K562 (cell line): ENCODE measurements around the gene RAP2C. TPM values are rescaled to one million over a fixed set of nuclear protein-coding genes. Genes with fewer than 3 reads are reported as not detected.

Experiments
- BRCA1 ChIP-seq, 2 experiments: fragments of 450-650 bp in 1 of 2; sonication (generic) in 1 of 2; formaldehyde crosslinking in 1 of 2; IDR thresholded peaks; 2 replicates each; pipeline versions ENCODE4 v1.5.0 to v1.6.1; 2017 to 2020; ENCODE audit warnings: mild to moderate bottlenecking in 1 of 2, missing genetic modification reagents in 1 of 2
- CBX2 ChIP-seq: fragments of 200-600 bp; sonication (generic); IDR thresholded peaks from one replicate; pipeline ENCODE4 v1.6.1; 2012; ENCODE audit warnings: mild to moderate bottlenecking, low read length, inconsistent platforms; ENCODE audit not compliant: insufficient read depth, poor library complexity, severe bottlenecking
- CCNT2 ChIP-seq: IDR thresholded peaks from 2 replicates; pipeline ENCODE4 v1.6.1; 2011; ENCODE audit warnings: borderline replicate concordance, low read depth, mild to moderate bottlenecking, moderate library complexity, mixed read lengths, low read length; ENCODE audit not compliant: insufficient read length; ENCODE audit errors: extremely low read depth
- FIP1L1 ChIP-seq: fragments of 200-400 bp; formaldehyde crosslinking; IDR thresholded peaks from 2 replicates; pipeline ENCODE4 v1.6.1; 2018; ENCODE audit warnings: mild to moderate bottlenecking, low read depth, low read length; ENCODE audit not compliant: poor library complexity, severe bottlenecking
- GABPB1 ChIP-seq: sonication (generic); formaldehyde crosslinking; IDR thresholded peaks from 2 replicates; pipeline ENCODE4 v1.8.0; 2022; ENCODE audit warnings: mild to moderate bottlenecking, missing genetic modification reagents
- HCFC1 ChIP-seq: IDR thresholded peaks from 2 replicates; pipeline ENCODE4 v1.6.1; 2012; ENCODE audit warnings: low read depth, low read length, improper control_type of control experiment
- KLF13 ChIP-seq: fragments of 450-650 bp; IDR thresholded peaks from 2 replicates; pipeline ENCODE4 v1.6.1; 2016; ENCODE audit warnings: missing genetic modification characterization, low read depth, mild to moderate bottlenecking, missing compliant biosample characterization, moderate library complexity, borderline replicate concordance
- NFE2 ChIP-seq: IDR thresholded peaks from 2 replicates; pipeline ENCODE4 v1.6.1; 2014; ENCODE audit warnings: antibody characterized with exemption, low read depth
- PCBP1 ChIP-seq: fragments of 200-400 bp; formaldehyde crosslinking; IDR thresholded peaks from 2 replicates; pipeline ENCODE4 v1.6.1; 2018; ENCODE audit warnings: mild to moderate bottlenecking, low read depth, low read length; ENCODE audit not compliant: poor library complexity, severe bottlenecking
- PHF8 ChIP-seq: fragments of 200-600 bp; sonication (generic); IDR thresholded peaks from 2 replicates; pipeline ENCODE4 v1.6.1; 2012; ENCODE audit warnings: mixed run types, mild to moderate bottlenecking, inconsistent platforms, low read length, moderate library complexity, borderline replicate concordance
- POLR2AphosphoS5 ChIP-seq: IDR thresholded peaks from 2 replicates; pipeline ENCODE4 v1.6.1; 2011; ENCODE audit warnings: mild to moderate bottlenecking, low read depth, low read length, moderate library complexity; ENCODE audit not compliant: control insufficient read depth, insufficient read depth
- TRIM28 ChIP-seq: fragments of 450-650 bp; IDR thresholded peaks from 2 replicates; pipeline ENCODE4 v1.6.1; 2017
- ZNF143 ChIP-seq: sonication (generic); formaldehyde crosslinking; IDR thresholded peaks from 2 replicates; pipeline ENCODE4 v1.9.0; 2022; ENCODE audit warnings: mild to moderate bottlenecking, missing genetic modification reagents
- ZNF282 ChIP-seq: sonication (generic); formaldehyde crosslinking; IDR thresholded peaks from 2 replicates; pipeline ENCODE4 v1.8.1; 2023; ENCODE audit warnings: missing genetic modification reagents
- polyA plus RNA-seq, 8 experiments: library from polyadenylated mRNA; depleted of rRNA in 4 of 8; stranded (reverse) in 5 of 8; unstranded in 3 of 8; fragments of >200 nt; fragmentation: Nextera tagmentation in 2 of 8; fragmentation: Illumina TruSeq in 1 of 8; extraction: Ambion mirVana in 2 of 8; extraction: Trizol in 1 of 8; gene quantifications; 2 replicates each; pipeline versions ENCODE4 v1.2.1 to v1.2.3, GENCODE V29; 2011 to 2014; ENCODE audit warnings: inconsistent platforms in 1 of 8, missing spikeins in 1 of 8
- total RNA-seq, 7 experiments: library from RNA; depleted of rRNA in 6 of 7; stranded (reverse); fragments of >200 nt in 6 of 7; fragmentation: Illumina TruSeq in 2 of 7; extraction: Trizol in 2 of 7; gene quantifications; 2 replicates each; pipeline versions ENCODE4 v1.2.1 to v1.2.3, GENCODE V29; 2011 to 2021; ENCODE audit warnings: low replicate concordance in 1 of 7
- TF ChIP-seq, protein P1 (sequence below): fragments of 250-450 bp; sonication (Bioruptor Pico); IDR thresholded peaks from 2 replicates; pipeline ENCODE4 v1.4.0; 2020; ENCODE audit warnings: mild to moderate bottlenecking, moderate library complexity, borderline replicate concordance
- TF ChIP-seq, protein P2 (sequence below): fragments of 200-400 bp; formaldehyde crosslinking; IDR thresholded peaks from 2 replicates; pipeline ENCODE4 v1.6.1; 2017; ENCODE audit warnings: mild to moderate bottlenecking, low read depth, low read length, moderate library complexity
- TF ChIP-seq, protein P3 (sequence below): fragments of 250-450 bp; sonication (Bioruptor Pico); IDR thresholded peaks from 2 replicates; pipeline ENCODE4 v1.5.0; 2022; ENCODE audit warnings: mild to moderate bottlenecking

RAP2C gene
- total and polyA plus RNA-seq, 9 of the 15 experiments (the other 6 are each of a cell fraction or from before 2014, with no cell fraction given): 7.8 to 28.6 (median 18.6) TPM

DNA sequence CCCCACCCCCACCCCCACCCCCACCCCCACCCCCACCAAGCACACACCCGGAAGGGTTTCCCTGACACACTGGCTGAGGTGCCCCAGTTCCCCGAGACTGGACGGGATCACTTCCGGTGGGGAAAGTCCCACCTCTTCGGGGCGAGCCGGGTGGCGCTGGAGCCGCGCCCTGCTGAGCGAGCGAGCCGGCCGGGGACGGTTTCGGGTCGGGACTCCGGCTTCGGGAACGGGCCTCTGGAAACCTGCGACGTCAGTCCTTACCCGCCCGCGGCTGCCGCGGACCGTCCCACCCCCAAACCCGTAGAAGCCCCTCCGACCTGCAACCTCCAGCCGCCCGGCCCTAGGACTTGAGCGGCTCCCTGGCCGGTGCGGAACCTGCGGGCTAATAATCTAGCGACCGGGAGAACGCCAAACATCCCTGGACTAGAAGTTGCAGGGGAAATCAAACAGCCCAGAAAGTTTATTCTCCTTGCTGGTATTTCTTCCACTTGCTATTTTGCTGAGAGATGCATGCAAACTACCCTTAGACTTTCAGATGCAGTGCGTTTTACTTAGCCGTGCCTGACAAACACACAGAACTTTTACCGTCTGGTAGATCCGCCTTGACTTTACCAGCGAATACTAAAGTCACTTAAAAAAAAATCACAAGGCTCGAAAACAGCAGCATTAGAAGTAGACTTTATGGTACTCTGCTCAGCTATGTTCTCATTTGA is 991 bp downstream of the RAP2C start (continued):
- TF ChIP-seq, protein P1, sequence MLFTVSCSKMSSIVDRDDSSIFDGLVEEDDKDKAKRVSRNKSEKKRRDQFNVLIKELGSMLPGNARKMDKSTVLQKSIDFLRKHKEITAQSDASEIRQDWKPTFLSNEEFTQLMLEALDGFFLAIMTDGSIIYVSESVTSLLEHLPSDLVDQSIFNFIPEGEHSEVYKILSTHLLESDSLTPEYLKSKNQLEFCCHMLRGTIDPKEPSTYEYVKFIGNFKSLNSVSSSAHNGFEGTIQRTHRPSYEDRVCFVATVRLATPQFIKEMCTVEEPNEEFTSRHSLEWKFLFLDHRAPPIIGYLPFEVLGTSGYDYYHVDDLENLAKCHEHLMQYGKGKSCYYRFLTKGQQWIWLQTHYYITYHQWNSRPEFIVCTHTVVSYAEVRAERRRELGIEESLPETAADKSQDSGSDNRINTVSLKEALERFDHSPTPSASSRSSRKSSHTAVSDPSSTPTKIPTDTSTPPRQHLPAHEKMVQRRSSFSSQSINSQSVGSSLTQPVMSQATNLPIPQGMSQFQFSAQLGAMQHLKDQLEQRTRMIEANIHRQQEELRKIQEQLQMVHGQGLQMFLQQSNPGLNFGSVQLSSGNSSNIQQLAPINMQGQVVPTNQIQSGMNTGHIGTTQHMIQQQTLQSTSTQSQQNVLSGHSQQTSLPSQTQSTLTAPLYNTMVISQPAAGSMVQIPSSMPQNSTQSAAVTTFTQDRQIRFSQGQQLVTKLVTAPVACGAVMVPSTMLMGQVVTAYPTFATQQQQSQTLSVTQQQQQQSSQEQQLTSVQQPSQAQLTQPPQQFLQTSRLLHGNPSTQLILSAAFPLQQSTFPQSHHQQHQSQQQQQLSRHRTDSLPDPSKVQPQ: no peak
- TF ChIP-seq PHF8 (peak; percentile 48; the same call in 1 of the 2 replicates), ZNF143 (CRISPR knock-in tag) (no peak), CCNT2 (peak; percentile 75), PCBP1 (no peak), TRIM28 (no peak), KLF13 (no peak), ZNF282 (CRISPR knock-in tag) (no peak), CBX2 (no peak), FIP1L1 (no peak), POLR2AphosphoS5 (no peak), BRCA1 (IDR thresholded peaks at IDR 0.05) (no peak), BRCA1 (CRISPR knock-in tag; IDR thresholded peaks at IDR 0.05) (no peak), GABPB1 (CRISPR knock-in tag) (peak; percentile 95), NFE2 (no peak), HCFC1 (peak; percentile 66)
- TF ChIP-seq, protein P2, sequence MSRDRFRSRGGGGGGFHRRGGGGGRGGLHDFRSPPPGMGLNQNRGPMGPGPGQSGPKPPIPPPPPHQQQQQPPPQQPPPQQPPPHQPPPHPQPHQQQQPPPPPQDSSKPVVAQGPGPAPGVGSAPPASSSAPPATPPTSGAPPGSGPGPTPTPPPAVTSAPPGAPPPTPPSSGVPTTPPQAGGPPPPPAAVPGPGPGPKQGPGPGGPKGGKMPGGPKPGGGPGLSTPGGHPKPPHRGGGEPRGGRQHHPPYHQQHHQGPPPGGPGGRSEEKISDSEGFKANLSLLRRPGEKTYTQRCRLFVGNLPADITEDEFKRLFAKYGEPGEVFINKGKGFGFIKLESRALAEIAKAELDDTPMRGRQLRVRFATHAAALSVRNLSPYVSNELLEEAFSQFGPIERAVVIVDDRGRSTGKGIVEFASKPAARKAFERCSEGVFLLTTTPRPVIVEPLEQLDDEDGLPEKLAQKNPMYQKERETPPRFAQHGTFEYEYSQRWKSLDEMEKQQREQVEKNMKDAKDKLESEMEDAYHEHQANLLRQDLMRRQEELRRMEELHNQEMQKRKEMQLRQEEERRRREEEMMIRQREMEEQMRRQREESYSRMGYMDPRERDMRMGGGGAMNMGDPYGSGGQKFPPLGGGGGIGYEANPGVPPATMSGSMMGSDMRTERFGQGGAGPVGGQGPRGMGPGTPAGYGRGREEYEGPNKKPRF: no peak
- TF ChIP-seq, protein P3, sequence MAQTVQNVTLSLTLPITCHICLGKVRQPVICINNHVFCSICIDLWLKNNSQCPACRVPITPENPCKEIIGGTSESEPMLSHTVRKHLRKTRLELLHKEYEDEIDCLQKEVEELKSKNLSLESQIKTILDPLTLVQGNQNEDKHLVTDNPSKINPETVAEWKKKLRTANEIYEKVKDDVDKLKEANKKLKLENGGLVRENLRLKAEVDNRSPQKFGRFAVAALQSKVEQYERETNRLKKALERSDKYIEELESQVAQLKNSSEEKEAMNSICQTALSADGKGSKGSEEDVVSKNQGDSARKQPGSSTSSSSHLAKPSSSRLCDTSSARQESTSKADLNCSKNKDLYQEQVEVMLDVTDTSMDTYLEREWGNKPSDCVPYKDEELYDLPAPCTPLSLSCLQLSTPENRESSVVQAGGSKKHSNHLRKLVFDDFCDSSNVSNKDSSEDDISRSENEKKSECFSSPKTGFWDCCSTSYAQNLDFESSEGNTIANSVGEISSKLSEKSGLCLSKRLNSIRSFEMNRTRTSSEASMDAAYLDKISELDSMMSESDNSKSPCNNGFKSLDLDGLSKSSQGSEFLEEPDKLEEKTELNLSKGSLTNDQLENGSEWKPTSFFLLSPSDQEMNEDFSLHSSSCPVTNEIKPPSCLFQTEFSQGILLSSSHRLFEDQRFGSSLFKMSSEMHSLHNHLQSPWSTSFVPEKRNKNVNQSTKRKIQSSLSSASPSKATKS (CRISPR knock-in tag): no peak
